Subcutaneous adipose tissue (tissue), 4 donors: ENCODE measurements around the gene ASIP. TPM values are rescaled to one million over a fixed set of nuclear protein-coding genes. Genes with fewer than 3 reads are reported as not detected.

Experiments used
- CTCF ChIP-seq: fragments of 450-650 bp; IDR thresholded peaks from one replicate; pipeline ENCODE4 v1.5.1; 2016; ENCODE audit warnings: low read depth, mild to moderate bottlenecking, control low read depth, antibody characterized with exemption, moderate library complexity
- total RNA-seq, 4 donors: library from RNA; depleted of rRNA; stranded (reverse); fragments of >200 nt; gene quantifications; one replicate each; pipeline ENCODE4 v1.1.0, GENCODE V29; 2016

Gene ASIP
- total RNA-seq, 4 donors from 2014 or later, result 1.2 TPM; not detected in 3

GRCh38 chr20:34262488-34263288 lies 21.5 kb downstream of the ASIP start:
- TF ChIP-seq CTCF, result no peak

- TF ChIP-seq CTCF, result no peak
Measured at GRCh38 chr20:34264141-34264540, 22.9 kb downstream of the ASIP start.

GRCh38 chr20:34268145-34268544 lies 26.9 kb downstream of the ASIP start:
- no peak for TF ChIP-seq CTCF

- TF ChIP-seq CTCF, result no peak
Measured at GRCh38 chr20:34268851-34269636, 27.8 kb downstream of the ASIP start.

- no peak for TF ChIP-seq CTCF
Measured at GRCh38 chr20:34269996-34270627, 28.9 kb downstream of the ASIP start.

- no peak for TF ChIP-seq CTCF
Measured at GRCh38 chr20:34271956-34272355, 30.7 kb downstream of the ASIP start.

- TF ChIP-seq CTCF, result no peak
Measured at GRCh38 chr20:34274694-34275093, 33.5 kb downstream of the ASIP start.
